Muscle of leg (tissue), 11 donors: ENCODE data around the gene C2orf81. TPM values are rescaled to one million over a fixed set of nuclear protein-coding genes. Genes with fewer than 3 reads are reported as not detected.

Experiments used
- DNase-seq: peaks from one replicate; pipeline ENCODE4 v3.0.0; 2013
- H3K27ac ChIP-seq: one replicate; pipeline ENCODE4 v1.5.1; 2013; ENCODE audit warnings: mild to moderate bottlenecking, low read length, control low read depth
- H3K27me3 ChIP-seq: one replicate; pipeline ENCODE4 v1.6.1; 2013; ENCODE audit warnings: low read length; ENCODE audit not compliant: control insufficient read depth, insufficient read depth
- H3K36me3 ChIP-seq: one replicate; pipeline ENCODE4 v1.6.1; 2013; ENCODE audit warnings: low read length; ENCODE audit not compliant: control insufficient read depth, insufficient read depth
- H3K4me1 ChIP-seq: one replicate; pipeline ENCODE4 v1.6.1; 2013; ENCODE audit warnings: low read length; ENCODE audit not compliant: control insufficient read depth, insufficient read depth
- H3K4me3 ChIP-seq: one replicate; pipeline ENCODE4 v1.5.1; 2013; ENCODE audit warnings: low read length, control low read depth
- H3K9me3 ChIP-seq: replicated peaks from 2 replicates; pipeline ENCODE4 v1.6.1; 2013; ENCODE audit warnings: low read depth, low read length; ENCODE audit not compliant: control insufficient read depth
- WGBS: methylation state at CpG from one replicate; pipeline ENCODE4 v1.1.5; 2013; ENCODE audit warnings: missing lambda C conversion rate; ENCODE audit not compliant: insufficient coverage; 5-methylcytosine and 5-hydroxymethylcytosine counted together
- polyA plus RNA-seq, 8 donors: library from polyadenylated mRNA; unstranded; fragments of 120-200 nt; gene quantifications; one replicate each; pipeline versions ENCODE4 v1.2.1 to v1.2.3, GENCODE V29; 2013; ENCODE audit warnings: inconsistent platforms in 1 of 8, low replicate concordance in 1 of 8; ENCODE audit not compliant: insufficient read length in 8 of 8, insufficient read depth in 1 of 8
- total RNA-seq: library from RNA; stranded (reverse); fragments of 120-200 nt; gene quantifications from one replicate; pipeline ENCODE4 v1.2.4, GENCODE V29; 2013

Gene C2orf81
- total and polyA plus RNA-seq, 9 donors, result 1.4 to 3.6 (median 2.6) TPM

DNA sequence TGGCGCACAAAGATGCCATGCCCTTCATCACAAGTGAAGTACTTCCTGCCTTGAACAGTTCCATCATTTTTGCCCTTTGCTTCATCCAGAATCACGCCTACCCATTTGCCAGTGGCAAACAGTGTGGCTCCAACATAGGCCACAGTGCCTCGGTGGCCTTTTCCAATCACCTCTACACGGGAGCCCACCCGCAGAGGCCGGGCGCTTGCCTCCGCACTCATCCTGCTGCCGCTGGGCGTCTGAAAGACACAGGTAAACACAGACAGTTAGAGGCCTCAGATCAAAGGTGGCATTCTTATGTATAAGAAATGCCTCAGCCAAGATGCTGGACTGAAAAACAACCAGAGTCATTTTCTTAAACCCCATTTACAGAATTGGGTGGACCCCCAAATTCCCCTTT lies 43.4 kb downstream of the C2orf81 start:
- Histone ChIP-seq H3K27ac (no peak overlapping the region), H3K9me3 (no peaks in the 10 kb centered on the region), H3K36me3 (peaks cover 33% of the 10 kb centered on the region), H3K4me1 (peaks cover 25% of the 10 kb centered on the region), H3K27me3 (no peaks in the 10 kb centered on the region), H3K4me3 (no peak overlapping the region)
- DNase-seq, result no peak
- 95% methylated on average over 9 of the region's 10 CpGs for WGBS

GRCh38 chr2:74375838-74376237 lies 45.6 kb downstream of the C2orf81 start:
- Histone ChIP-seq H3K27me3 (no peaks in the 10 kb centered on the region), H3K4me3 (no peak overlapping the region), H3K36me3 (peaks cover 47% of the 10 kb centered on the region), H3K27ac (no peak overlapping the region), H3K9me3 (no peaks in the 10 kb centered on the region), H3K4me1 (peaks cover 33% of the 10 kb centered on the region)
- no peak for DNase-seq
- WGBS, result 96% methylated on average over 2 of the region's 2 CpGs

DNA sequence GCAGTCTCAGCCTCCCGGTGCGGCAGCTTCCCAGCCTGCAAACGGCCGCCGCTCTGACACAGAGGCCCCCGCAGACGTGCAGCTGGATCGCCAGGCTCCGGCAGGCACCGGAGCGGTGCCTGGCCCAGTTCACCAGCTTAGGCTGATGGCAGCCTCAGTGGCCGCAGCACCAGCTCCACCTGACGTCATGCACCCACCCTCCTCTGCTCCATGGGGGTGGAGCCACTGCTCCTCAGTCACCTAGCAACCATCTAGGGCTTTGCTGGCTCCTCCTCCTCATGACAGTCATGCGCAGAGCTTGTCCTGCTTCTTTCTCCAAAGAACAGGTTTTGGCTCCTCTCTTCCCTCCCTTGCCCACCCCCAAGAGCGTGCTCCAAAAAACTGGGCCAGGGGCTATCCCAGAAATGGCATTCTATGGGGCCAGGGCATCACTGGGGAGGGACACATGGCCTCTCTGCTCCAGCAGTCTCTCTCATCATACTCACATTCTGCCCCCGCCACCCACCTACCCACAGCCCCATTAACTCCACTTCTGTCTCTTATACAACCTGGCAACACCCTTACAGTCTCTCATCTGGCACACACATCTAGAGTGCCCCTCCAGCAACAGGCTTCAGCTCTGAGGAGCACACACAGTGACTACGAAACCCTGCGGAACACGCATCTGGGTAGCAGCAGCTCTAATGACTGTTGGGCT lies 46.8 kb downstream of the C2orf81 start:
- peaks cover 24% of the 10 kb centered on the region for H3K4me1 ChIP-seq
- H3K36me3 ChIP-seq, result peaks cover 59% of the 10 kb centered on the region
- no peaks in the 10 kb centered on the region for H3K9me3 ChIP-seq
- H3K27me3 ChIP-seq, result no peaks in the 10 kb centered on the region
- peak; percentile 87 for DNase-seq
- 38% methylated on average over 18 of the region's 19 CpGs for WGBS
- peak overlapping the region; percentile 25 for H3K27ac ChIP-seq
- peak overlapping the region; percentile 28 for H3K4me3 ChIP-seq

GRCh38 chr2:74373985-74374384 lies 47.4 kb downstream of the C2orf81 start:
- Histone ChIP-seq H3K27ac (peak overlapping the region; percentile 25), H3K9me3 (no peaks in the 10 kb centered on the region), H3K4me3 (peak overlapping the region; percentile 28), H3K4me1 (peaks cover 23% of the 10 kb centered on the region), H3K27me3 (no peaks in the 10 kb centered on the region), H3K36me3 (peaks cover 65% of the 10 kb centered on the region)
- no peak for DNase-seq
- WGBS, result 60% methylated on average over 3 of the region's 8 CpGs

GRCh38 chr2:74373221-74373676 lies 48.2 kb downstream of the C2orf81 start:
- H3K4me3 ChIP-seq, result no peak overlapping the region
- peak; percentile 65 for DNase-seq
- H3K4me1 ChIP-seq, result peaks cover 23% of the 10 kb centered on the region
- H3K9me3 ChIP-seq, result no peaks in the 10 kb centered on the region
- H3K27me3 ChIP-seq, result no peaks in the 10 kb centered on the region
- no peak overlapping the region for H3K27ac ChIP-seq
- peaks cover 73% of the 10 kb centered on the region for H3K36me3 ChIP-seq
- WGBS, result 49% methylated on average over 2 of the region's 5 CpGs

GRCh38 chr2:74372674-74373073 lies 48.7 kb downstream of the C2orf81 start:
- 85% methylated on average over 4 of the region's 6 CpGs for WGBS

DNA sequence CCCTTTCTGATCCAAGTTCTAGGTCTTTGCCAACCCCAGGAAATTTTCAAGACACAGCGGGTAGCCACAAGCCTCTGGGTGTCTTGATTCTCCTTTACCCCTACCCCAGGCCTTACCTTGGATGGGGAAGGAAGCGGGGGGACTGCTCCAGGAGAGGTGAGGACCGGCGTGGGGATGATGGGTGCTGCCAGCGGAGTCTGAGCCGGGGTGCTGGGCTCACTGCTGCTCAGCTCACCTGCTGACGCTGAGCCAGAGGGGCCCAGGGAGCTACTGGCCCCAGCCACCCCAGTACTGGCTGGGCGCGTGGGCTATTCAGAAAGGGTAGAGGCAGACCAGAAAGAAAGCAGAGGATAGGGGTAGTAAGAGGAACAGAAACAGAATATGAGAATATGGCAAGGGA lies 50.0 kb downstream of the C2orf81 start:
- Histone ChIP-seq H3K27ac (no peak overlapping the region), H3K4me3 (no peak overlapping the region), H3K27me3 (no peaks in the 10 kb centered on the region), H3K4me1 (peaks cover 23% of the 10 kb centered on the region), H3K9me3 (no peaks in the 10 kb centered on the region), H3K36me3 (peaks cover 73% of the 10 kb centered on the region)
- DNase-seq, result no peak
- WGBS, result 98% methylated on average over 7 of the region's 9 CpGs

More at GRCh38 chr2:74372674-74373073, 48.7 kb downstream of the C2orf81 start:
- no peak overlapping the region for H3K4me3 ChIP-seq
- no peaks in the 10 kb centered on the region for H3K27me3 ChIP-seq
- peaks cover 73% of the 10 kb centered on the region for H3K36me3 ChIP-seq
- DNase-seq, result no peak
- H3K9me3 ChIP-seq, result no peaks in the 10 kb centered on the region
- no peak overlapping the region for H3K27ac ChIP-seq
- H3K4me1 ChIP-seq, result peaks cover 23% of the 10 kb centered on the region

DNA sequence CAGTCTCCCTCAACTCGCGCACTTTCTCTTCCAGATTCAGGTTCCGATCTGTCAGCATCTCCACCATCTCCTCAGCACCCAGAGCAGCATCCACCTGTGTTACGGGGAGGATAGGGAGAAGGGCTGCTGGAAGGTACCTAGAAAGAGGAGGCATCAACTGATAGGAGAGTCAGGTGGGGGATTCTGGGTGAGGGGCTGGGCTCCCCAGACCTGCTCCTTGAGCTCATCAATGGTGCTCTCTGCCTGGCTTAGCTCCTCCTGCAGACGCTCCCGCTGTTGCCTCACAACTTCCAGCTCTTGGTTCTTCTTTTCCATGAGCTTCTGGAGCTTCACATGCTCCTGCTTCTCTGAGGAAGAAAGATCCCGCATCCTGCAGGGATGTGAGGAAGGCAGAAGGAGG lies 51.4 kb downstream of the C2orf81 start:
- no peaks in the 10 kb centered on the region for H3K9me3 ChIP-seq
- no peak overlapping the region for H3K27ac ChIP-seq
- 100% methylated on average over 1 of the region's 7 CpGs for WGBS
- H3K4me3 ChIP-seq, result no peak overlapping the region
- no peaks in the 10 kb centered on the region for H3K27me3 ChIP-seq
- no peak for DNase-seq
- H3K4me1 ChIP-seq, result peaks cover 23% of the 10 kb centered on the region
- peaks cover 76% of the 10 kb centered on the region for H3K36me3 ChIP-seq

- peaks cover 87% of the 10 kb centered on the region for H3K36me3 ChIP-seq
- peaks cover 13% of the 10 kb centered on the region for H3K4me1 ChIP-seq
- no peak overlapping the region for H3K4me3 ChIP-seq
- no peaks in the 10 kb centered on the region for H3K27me3 ChIP-seq
- H3K9me3 ChIP-seq, result no peaks in the 10 kb centered on the region
- 73% methylated on average over 3 of the region's 5 CpGs for WGBS
- no peak overlapping the region for H3K27ac ChIP-seq
- no peak for DNase-seq
Measured at GRCh38 chr2:74368499-74368898, 52.9 kb downstream of the C2orf81 start.

DNA sequence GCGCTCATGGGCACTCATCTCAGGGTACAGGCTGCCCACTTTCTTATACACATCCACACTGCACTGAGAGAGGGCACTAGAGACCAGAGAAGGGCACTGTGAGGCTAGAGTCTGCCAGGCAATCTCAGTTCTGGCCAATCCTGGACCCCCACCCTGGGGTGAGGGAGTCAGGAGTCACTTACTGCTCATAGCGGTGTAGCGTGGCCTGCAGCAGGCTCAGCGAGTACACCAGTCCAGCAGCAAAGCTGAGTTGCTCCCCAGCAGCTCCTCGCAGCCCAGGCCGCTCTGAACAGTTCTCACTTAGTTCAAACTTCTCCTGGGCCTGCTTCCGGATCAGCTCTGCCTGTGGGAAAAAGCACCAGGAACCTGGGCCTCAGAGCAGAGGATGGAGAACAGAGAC lies 53.6 kb downstream of the C2orf81 start:
- Histone ChIP-seq H3K4me1 (peaks cover 6% of the 10 kb centered on the region), H3K36me3 (peaks cover 94% of the 10 kb centered on the region), H3K27ac (no peak overlapping the region), H3K27me3 (no peaks in the 10 kb centered on the region), H3K4me3 (no peak overlapping the region), H3K9me3 (no peaks in the 10 kb centered on the region)
- 92% methylated on average over 6 of the region's 7 CpGs for WGBS
- no peak for DNase-seq
